Stimulated activated CD4-positive, alpha-beta T cell treated with anti-CD3 and anti-CD28 coated beads, Interleukin-1b, Interleukin-23, amount 100 ng/mL, for 24 hours (primary cell): ENCODE data around the gene HRH3.

Source experiments
- DNase-seq, 4 experiments: peaks; one replicate each; pipeline ENCODE4 v3.0.0-alpha.2; 2020; ENCODE audit warnings: low read depth in 4 of 4, low spot score in 1 of 4

Gene HRH3

DNA sequence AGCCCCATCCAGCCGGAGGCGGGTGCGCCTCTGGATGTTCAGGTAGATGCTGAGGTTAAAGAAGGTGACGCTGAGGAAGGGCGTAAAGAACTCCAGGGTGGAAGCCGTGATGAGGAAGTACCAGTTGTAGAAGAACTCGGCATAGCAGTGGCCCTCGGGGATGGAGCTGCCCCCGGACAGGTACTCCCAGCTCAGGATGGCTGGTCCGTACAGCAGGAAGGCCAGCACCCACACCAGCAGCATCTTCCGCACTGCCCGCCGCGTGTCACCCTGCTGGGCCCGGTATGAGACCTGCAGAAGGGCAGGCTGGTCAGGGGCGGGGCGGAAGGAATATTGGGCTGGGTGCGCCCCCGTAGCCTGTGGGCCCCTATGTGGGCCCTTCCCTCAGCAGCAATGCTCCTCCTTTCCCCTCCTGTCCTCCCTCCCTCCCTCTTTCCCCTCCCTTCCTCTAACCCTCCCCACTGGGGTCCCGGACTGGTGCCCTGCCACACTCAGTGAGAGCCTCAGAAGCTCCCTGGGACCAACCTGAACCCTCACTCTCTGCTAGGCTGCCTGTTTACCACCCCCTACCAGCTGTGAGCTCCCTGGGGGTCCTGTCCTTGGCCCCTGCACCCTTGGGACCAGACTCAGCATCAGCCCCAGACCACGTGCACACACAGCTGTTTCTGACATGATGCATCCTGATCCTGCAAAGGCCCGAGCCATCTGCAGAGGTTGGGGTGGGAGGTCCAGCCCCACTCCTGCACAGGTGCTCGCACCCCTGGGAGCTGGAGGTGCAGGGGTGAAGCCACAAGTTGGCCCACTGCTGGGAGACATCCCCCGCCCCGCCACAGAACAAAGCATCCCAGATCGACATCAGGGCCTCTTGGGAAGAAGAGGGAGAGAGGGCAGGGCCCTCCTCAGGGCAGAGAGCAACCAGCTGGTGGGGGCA lies 3.2 kb downstream of the HRH3 start:
- no peak for DNase-seq

DNA sequence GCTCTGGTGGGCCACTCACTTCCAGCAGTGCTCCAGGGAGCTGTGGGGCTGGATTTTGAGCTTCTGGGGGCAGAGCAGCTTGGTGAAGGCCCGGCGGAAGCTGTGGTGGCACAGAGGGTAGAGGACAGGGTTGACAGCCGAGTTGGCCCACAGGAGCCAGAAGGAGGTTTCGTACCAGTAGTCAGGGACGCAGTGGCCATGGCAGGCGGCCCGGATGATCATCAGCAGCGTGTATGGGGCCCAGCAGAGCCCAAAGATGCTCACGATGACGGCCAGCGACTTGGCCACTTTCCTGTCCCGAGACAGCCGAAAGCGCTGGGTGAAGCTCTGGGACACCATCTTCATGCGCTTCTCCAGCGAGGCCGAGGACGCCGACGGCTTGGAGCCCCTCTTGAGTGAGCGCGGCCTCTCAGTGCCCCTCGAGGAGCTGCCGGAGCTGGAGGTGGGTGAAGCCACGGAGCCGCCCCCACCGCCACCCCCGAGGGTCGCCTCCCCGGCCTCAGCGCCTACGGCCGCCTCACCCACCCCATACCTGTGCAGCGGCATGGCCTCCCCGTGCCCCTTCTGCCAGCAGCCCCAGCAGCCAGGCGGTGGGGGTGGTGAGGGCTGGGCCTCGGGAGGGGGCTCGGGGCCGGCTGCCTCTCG lies 4.0 kb downstream of the HRH3 start:
- no peak for DNase-seq

DNA sequence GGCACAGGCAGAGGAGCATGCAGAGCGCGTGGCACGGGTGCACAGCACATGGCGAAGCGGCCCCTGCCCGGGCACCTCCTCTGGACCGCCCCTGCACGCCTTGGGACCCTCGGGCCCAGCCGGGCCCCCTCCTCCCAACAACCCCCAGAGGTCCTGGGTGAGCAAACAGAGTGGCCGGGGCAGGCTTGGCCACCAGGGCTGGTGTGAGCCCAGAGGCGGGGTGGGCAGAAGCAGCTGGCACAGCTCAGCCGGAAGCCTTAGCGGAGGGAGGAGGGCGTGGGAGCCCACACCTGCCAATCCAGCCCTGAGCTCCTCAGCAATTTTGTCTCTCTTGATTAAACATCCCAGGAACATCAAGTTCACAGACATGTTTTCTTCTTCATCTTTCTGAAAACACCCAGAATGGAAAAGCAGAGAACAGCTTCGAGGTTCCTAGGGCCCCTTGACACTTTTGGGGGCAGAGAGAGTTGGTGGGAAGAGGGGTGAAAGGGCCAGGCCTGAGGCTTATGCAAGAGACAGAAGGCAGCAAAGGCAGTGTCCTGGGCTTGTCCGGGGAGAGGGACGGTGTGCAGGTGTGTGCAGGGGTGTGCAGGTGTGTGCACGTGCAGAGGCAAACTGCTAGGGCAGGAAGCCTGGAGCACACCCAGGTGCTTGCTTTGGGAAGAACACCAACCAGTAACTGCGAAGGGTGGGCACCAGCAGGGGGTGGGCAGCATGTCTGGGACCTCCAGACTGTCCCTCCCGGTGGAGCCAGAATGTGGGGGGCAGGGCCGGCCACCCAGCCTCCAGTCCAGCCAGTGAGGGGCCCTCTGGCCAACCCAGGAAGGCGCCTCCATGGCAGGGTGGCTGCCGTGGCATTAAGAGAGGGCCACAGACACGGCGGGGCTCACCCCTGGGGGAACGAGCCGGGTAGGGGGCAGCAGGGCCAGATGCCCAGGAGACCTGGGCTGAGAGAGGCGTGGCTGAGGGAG lies 4.8 kb downstream of the HRH3 start:
- no peak for DNase-seq

DNA sequence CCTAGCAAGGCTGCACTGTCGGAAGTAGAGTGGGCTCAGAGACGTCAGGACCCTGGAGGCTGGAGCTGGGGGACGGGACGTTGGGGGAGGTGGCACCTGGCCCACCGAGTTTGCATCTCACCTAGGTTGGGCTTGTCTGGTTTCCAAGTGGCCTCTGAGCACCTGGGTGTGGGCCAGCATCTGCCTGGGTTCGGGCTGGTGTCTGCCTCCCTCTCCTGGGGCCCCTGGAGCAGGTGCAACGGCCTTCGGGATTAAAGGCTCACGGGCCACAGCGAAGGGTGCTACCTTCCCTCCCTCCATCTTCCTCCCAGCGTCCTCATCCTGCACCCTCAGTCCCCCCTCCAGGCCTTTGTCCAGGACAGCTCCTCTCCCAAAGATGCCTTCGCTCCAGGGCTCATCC lies 6.0 kb downstream of the HRH3 start:
- DNase-seq = no peak

DNA sequence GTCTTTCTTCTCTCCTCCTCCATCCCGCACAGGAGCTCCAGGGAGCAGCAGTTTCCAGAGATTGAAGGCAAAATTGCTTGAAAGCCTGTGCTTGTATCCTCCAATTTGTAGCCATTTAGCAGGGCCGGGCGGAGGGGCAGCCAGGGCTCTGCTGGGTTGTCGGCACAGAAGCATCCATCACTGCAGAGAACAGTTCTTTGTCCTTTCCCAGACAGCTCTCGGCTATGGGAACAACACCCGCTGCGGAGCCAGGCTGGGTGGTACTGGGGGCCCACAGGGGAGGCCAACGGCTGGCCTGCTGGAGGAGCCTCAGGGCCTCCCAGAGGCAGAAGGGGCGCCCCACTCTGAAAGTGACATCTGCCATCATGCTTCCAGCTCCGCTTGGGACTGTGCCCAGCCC lies 7.8 kb downstream of the HRH3 start:
- DNase-seq = no peak

DNA sequence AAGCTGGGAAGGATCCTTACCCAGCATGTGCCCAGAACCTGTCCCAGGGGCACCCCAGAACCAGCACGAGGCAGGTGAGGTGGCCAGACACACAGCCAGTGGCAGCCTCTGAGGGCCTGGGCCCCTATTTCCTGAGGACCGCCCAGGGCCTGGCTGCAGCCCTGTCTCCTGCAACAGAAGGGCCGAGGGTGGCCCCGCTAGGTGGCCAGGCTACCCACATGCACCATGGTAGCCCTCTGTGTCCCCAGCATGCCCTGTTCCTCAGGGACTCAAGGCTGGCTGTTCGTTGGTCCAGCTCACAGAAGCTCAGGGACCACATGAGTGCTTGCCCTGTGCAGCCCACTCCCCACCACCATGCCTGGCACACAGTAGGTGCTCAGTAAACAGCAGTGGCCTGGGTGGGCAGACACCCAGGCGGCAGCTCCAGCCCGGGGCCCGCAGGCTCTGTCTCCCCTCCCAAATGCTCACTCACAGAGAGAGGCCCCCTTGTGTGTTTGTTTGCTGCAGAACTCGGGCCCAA lies 8.2 kb downstream of the HRH3 start:
- no peak for DNase-seq

DNA sequence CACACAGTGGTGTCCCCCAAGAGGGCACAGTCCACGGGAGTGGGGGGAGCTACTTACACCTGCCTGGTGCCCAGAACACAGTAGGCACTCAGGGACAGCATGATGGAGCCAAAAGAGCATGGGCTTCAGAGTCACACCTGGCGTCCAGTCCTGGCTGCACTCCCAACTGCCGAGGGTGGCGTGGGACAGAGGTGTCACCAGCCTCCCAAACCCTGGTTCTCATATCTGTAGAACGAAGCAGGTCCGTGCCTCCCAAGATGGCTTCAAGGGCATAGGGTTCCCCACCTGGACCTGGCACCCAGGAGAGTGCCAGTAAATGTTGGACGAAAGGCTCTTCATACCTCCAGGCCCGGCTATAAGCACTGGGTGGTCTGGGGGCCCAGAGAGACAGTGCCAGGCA lies 8.9 kb downstream of the HRH3 start:
- no peak for DNase-seq

DNA sequence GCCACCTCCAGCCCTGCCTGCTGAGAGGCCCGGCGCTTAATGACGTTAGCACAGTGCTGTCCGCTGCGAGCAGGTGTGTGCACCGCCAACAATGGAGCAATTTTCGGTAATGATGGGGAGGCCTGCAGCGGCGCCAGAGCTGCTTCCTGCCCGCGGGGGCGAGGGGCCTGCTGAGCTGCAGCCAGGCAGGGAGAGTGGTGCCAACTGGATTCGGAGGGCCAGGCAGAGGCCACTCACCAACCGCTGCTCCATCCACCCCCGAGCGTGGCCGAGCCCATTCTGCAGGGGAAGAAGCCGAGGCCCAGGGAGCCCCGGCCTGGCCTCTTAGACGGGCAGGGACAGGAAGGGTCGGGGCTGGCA lies 9.6 kb downstream of the HRH3 start:
- DNase-seq = no peak

DNA sequence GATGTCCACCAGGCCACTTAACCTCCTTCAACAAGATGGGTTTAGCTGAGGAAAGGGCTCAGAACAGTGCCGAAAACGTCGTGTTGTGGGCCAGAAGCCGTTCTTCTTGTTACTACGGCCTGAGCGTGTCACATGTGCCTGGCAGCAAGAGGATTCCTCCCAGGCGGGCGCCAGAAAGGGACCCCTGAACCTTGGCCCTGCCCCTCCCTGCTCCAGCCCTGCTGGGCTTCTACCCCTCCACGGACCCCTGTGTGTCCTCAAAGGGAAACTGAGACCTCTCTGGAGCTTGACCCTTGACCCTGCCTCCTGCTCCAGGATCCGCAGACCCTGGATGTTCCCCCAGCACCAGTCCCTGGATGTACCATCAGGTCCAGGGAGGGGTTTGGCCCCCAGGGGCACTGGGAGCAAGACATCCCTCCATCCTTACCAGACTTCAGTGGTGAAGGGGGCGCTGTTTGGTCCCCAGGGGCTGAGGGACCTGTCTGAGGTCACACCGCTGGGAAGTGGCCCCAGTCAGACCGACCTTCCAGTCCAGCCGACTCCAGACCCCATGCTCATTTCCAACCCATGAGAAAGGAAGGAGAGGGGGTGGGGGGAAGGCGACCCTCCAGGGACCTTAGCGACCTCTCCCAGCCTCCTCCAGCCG lies 10.1 kb downstream of the HRH3 start:
- no peak for DNase-seq

DNA sequence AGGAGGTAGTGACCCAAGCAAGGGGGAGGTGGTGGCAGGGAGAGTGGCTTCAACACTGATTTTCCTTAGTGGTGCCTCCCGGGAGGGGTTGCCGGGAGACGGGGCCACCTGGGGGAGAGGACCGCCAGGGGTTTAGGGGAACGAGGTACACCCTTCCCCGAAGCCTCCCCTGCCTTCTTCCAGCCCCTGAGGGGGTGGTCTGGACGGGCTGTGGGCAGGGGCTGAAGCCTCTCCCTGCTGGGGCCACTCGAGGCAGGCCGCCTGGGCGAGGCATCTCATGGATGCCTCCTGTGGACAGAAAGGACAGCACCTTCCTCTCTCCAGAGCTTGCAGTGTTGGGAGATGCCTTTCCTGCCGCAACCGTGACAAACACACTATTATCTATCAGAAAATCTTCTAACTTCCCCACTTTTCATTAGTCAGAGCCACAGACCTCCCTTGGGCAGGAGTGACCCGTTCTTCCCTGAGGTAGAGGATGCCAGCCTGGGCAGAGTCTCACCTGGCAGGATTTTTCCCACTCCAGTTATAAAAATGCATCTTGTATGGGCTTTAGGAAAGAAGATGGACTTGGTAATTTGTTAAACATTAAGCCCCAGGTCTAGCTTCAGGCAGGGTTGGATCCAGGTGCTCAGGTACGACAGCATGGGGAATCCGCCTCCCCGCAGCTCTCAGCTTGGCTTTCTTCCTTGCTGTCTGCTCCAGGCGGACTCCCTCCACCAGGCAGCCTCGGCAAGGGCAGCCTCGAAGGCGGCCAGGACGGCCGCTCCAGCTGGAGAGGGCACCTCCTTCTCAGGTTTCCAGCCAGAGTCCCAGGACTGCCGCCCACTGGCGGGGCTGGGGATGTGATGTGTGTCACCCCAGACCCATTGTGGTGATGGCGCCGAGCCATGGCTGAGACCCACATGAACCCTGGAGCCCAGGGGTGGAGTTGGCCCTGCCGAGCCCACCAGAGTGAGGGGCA lies 11.0 kb downstream of the HRH3 start:
- DNase-seq = no peak

DNA sequence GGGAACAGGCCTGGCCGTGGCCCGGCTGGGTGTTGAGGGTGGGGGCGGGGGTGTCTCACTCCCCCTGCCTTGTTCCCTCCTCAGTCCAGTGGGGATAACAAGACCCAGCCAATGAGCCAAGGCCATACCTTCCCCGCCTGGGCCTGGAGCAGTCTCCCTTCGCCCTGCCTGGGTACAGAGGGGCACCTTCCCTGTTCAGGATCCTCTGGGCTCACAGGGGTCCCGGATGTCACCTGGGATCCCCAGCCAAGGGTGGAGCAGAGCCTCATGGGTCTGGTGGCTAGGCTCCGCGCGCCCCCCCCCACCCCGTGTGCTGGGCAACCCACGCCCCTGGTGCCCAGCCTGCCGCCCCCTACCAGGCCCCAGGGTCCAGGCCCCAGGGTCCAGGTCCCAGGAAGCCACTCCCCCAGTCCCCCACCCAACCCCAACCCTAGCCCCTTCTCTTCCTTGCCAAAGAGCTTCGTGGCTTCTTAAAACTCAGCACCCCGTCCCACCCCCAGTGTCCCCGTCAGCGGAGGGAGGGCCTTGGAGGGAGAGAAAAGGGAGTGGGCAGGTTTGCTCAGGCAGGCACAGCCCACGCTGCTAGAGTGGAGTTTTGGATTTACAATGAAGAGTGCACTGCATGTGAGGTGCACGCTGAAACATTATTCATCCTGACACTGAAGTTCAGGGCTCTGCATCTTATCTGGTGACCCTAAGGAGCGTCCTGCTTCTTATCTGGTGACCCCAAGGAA lies 11.8 kb downstream of the HRH3 start:
- no peak for DNase-seq

DNA sequence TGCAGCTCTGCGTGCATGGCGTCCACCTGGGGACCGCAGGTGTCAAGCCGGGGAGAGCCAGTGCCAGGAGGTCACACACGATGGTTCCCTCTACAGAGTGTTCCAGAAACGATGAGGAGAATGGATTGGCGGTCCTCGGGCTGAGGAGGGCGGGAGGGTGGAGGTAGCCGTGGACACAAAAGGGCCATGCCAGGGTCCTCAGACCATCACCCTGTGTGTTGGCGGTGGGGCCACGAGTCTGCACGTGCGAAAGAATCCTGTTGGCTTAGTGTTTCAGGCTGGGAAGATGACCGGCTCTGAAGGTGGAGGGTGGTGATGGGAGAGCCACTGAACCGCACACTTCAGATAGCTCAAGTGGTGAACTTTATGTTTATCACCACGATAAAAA lies 13.7 kb downstream of the HRH3 start:
- DNase-seq = no peak

DNA sequence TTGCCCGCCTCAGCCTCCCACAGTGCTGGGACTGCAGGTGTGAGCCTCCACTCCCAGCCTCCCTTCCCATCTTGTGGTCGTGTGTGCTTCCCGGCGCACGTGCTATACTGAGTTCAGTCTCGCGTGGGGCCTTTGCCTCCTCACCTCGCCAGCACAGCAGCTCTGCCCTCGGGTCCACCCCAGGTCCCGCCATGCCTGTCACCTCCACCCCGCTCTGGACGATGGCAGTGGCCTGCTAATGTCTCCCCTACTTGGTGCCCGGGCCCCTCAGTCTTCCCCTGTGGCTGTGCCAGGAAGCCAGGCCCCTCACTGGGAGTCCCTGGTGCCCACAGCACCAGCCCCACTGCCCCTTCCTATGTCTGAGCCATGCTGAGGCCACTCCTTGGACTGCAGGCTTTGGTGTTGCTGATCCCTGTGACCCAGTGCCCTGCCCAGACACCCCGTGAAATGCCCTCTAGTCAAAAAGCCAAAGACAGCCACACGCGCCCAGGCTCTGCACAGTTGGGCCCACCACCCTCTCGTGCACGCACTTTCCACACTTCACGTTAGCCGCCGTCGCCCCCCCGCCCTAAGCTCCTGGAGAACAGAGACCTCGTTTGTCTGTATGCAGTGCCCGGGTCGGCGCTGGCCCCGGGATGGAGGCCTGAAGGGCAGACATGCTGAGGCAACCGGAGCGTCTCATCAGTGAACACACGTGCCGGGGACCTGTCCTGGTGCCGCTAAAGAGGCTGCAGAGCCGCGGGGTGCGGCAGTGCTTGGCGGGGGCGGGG lies 14.3 kb downstream of the HRH3 start:
- no peak for DNase-seq

DNA sequence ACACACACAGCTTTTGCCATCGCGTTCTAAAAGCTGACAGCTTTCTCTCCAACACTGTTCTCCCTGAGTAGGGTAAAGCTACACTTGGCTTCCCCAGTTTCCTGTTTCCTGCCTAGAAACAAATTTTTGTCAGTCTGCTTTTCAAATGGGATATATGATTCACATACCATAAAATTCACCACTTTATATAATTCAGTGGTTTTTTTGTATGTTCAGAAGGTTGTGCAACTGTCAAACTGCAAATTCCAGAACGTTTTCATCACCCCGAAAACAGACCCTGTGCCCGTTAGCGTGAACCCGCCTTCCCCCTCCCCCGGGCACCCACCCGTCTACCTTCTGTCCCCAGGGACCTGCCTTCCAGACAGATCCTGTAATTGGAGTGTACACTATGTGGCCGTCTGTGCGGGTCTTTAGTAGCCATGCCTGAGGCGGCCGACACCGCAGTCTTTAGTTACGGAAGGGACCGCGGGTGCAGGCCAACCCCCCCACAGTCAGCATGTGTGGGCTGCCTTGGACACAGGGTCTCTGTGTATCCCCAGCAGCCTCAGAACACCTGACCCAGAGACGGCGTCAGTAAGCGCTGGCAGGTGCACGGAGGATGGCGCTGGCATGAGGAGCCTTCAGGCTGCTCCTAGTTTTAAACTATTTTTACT lies 16.6 kb downstream of the HRH3 start:
- DNase-seq = no peak

DNA sequence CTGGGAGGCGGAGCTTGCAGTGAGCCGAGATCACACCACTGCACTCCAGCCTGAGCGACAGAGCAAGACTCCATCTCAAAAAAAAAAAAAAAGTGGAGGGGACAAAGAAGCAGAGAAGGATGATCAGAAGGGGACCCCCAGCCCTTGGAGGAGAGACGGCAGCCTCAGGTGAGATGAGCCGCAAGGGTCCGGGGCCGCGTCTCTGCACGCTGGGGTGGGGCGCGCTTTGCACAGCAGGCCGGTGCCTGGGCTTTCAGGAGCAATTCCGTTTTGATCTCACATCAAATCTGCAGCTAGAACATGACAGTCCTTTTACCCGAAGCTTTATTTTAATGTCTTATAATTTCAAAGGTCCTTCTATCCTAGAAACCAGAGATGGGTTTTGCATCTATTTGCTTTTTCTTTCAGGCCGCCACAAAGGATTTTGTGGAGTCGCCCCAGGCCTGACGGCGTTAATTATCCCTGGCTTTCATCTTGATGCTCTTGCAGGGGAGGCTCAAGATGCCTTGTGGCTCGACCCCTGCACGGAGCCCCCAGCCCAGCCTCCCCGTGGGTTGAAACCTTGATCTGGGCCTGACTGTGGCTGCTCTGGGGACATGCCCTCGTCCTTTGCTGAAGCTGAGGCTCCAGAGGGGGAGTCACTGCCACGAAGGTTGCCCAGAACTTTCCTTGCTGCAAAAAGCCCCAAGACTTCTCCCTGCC lies 17.3 kb downstream of the HRH3 start:
- no peak for DNase-seq

DNA sequence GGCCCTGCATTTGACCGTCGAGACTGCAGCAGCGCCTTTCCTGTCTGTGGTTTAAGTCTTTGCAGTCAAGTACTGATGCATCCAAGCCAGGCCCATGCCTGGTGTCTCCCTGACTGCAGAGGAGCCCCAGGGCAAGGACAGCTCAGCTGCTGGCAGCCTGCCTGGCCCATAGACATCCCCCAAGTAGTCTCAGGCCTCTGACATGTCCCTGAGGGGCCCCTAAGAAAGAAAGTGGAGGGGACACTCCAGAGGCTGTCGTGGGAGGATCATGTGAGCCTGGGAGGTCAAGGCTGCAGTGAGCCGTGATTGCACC lies 18.0 kb downstream of the HRH3 start:
- no peak for DNase-seq
